Right lobe of liver (tissue), 6 donors: ENCODE data around the gene S100A16. TPM values are rescaled to one million over a fixed set of nuclear protein-coding genes. Genes with fewer than 3 reads are reported as not detected.
"Not testable (repeated sequence)": the region's sequence is repeated elsewhere in the genome, so short reads cannot be mapped to it uniquely, and the experiment has no call there.

ENCODE experiments used
- ATAC-seq, 4 donors: fragments of 200-7000 bp; cut with Tn5 transposase; one replicate each; pipeline ENCODE4 v1.9.1; 2020; ENCODE audit warnings: mild to moderate bottlenecking in 4 of 4, moderate library complexity in 4 of 4
- DNase-seq, 3 donors: peaks; one replicate each; pipeline ENCODE4 v3.0.0-alpha.2; 2020
- H3K27ac ChIP-seq, 3 donors: fragments of 200-600 bp; one replicate each; pipeline ENCODE4 v1.8.0; 2022
- H3K27me3 ChIP-seq, 2 donors: fragments of 200-600 bp; one replicate each; pipeline ENCODE4 v1.8.0; 2022
- H3K36me3 ChIP-seq, 4 donors: fragments of 200-600 bp; sonication (generic) in 1 of 4; one replicate each; pipeline versions ENCODE4 v1.5.1 to v1.8.0; 2017 to 2022; ENCODE audit warnings: control low read depth in 1 of 4
- H3K4me1 ChIP-seq, 4 donors: fragments of 200-600 bp; sonication (generic) in 1 of 4; one replicate each; pipeline versions ENCODE4 v1.5.1 to v1.8.0; 2017 to 2022; ENCODE audit warnings: control low read depth in 1 of 4
- H3K4me3 ChIP-seq, 3 donors: fragments of 200-600 bp; one replicate each; pipeline ENCODE4 v1.8.0; 2022
- H3K9me3 ChIP-seq, 4 donors: fragments of 200-600 bp; sonication (generic) in 1 of 4; one replicate each; pipeline versions ENCODE4 v1.5.1 to v1.8.0; 2017 to 2022; ENCODE audit warnings: control low read depth in 1 of 4
- CTCF ChIP-seq, 4 donors: fragments of 200-600 bp in 3 of 4; fragments of 450-650 bp in 1 of 4; IDR thresholded peaks; one replicate each; pipeline versions ENCODE4 v1.5.1 to v1.8.0; 2016 to 2022; ENCODE audit warnings: antibody characterized with exemption in 4 of 4, mild to moderate bottlenecking in 2 of 4
- POLR2A ChIP-seq: fragments of 450-650 bp; IDR thresholded peaks from one replicate; pipeline ENCODE4 v1.6.1; 2017; ENCODE audit warnings: antibody characterized with exemption, mild to moderate bottlenecking
- WGBS: methylation state at CpG from one replicate; pipeline ENCODE4 v1.1.6; 2018; ENCODE audit warnings: low coverage, low lambda C conversion rate; ENCODE audit not compliant: insufficient coverage; ENCODE audit errors: missing lambda C conversion rate; 5-methylcytosine and 5-hydroxymethylcytosine counted together
- intact Hi-C, 2 donors: fragments of 100-400 bp; cut with DNase I; formaldehyde crosslinking; loops; one replicate each; pipeline versions ENCODE4 v1.11.2 to v1.14.1; 2022
- total RNA-seq, 6 experiments: library from RNA; depleted of rRNA in 2 of 6; stranded (reverse); fragments of >200 nt in 2 of 6; fragmentation: NEBNext Ultra II Directional in 3 of 6; extraction: Animal tissue kit (Norgen Biotek cat#: 25700) in 3 of 6; gene quantifications; one replicate each; pipeline versions ENCODE4 v1.1.0 to v1.2.4, GENCODE V29; 2016 to 2023
- donor health status: DM: no; HTN: yes; CAD: no.
- donor health status: DM: no; HTN: no; CAD: no.
- donor health status: DM: no; HTN: no; CAD: no.
- donor health status: DM: no; HTN: yes; CAD: no.
- donor health status: DM: no; HTN: yes; CAD: no.

The S100A16 gene
- total RNA-seq, 6 experiments from 2014 or later = 55.9 to 151 (median 71.8) TPM

DNA sequence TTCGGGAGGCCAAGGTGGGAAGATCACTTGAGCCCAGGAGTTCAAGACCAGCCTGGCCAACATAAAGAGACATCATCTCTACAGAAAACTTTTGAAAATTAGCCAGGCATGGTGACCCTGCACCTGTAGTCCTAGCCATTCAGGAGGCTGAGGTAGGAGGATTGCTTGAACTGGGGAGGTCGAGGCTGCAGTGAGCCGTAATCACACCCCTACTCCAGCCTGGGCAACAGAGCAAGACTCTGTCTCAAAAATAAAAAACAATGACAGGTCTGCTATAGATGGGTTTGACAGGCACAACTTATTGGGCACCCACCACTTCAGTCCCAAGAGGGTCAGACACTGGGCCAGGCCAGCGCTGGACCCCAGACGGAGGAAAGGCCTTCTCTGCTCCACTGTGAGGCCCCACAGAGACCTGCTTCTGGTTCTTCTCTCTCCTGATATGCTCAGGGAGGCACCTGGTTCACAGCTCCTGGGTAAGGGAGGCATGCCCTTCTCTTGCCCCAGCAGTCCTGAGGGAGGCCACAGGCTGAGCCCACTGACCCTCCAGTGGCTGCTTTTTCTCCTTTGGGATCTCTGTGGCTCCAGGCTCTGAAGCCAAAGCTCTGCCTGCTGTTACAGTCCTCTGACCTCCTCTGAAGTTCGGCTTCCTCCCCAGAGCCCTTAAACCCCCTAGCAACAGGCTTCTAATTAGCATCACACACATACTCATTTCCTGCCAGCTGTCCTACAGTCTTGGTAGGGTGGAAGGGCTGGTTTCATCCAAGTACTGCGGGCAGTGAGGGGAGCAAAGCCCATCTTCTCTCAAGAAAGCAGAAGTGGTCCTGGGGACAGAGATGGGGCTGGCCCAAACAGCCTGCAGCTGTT lies 14.4 kb downstream of the S100A16 start:
- H3K9me3 ChIP-seq = no peaks in the 10 kb centered on the region
- no peak overlapping the region for H3K27ac ChIP-seq
- DNase-seq (no peak), ATAC-seq (peak; percentile 29 to 56 (median 42))
- H3K4me1 ChIP-seq = no peaks in the 10 kb centered on the region
- no peaks in the 10 kb centered on the region for H3K27me3 ChIP-seq
- WGBS = 76% methylated on average over 7 of the region's 7 CpGs
- H3K4me3 ChIP-seq = no peak overlapping the region
- TF ChIP-seq CTCF (IDR thresholded peaks at IDR 0.05) (no peak), POLR2A (no peak)
- H3K36me3 ChIP-seq = no peaks in the 10 kb centered on the region
- intact Hi-C loops = no loop called here

DNA sequence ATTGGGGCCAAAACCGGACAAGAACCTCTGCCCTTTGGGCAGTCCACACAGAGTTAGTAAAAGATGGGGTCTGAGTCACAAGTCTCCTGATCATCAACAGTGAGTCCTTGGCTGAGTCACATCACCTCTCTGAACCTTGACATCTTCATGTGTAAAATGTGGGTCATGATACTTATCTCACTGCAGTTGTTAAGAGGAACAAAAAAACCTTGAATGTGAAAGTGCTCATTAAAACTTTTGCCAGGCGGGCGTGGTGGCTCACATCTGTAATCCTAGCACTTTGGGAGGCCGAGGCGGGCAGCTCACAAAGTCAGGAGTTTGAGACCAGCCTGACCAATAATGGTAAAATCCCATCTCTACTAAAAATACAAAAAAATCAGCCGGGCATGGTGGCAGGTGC lies 15.7 kb downstream of the S100A16 start:
- intact Hi-C loops = no loop called here
- DNase-seq (no peak), ATAC-seq (peak in 1 of 4 donors; percentile 67)
- 91% methylated on average over 5 of the region's 6 CpGs for whole genome bisulfite sequencing
- Histone ChIP-seq H3K4me1 (no peaks in the 10 kb centered on the region), H3K36me3 (no peaks in the 10 kb centered on the region), H3K27ac (no peak overlapping the region), H3K9me3 (no peaks in the 10 kb centered on the region), H3K27me3 (no peaks in the 10 kb centered on the region), H3K4me3 (no peak overlapping the region)
- TF ChIP-seq CTCF (IDR thresholded peaks at IDR 0.05) (no peak), POLR2A (no peak)

DNA sequence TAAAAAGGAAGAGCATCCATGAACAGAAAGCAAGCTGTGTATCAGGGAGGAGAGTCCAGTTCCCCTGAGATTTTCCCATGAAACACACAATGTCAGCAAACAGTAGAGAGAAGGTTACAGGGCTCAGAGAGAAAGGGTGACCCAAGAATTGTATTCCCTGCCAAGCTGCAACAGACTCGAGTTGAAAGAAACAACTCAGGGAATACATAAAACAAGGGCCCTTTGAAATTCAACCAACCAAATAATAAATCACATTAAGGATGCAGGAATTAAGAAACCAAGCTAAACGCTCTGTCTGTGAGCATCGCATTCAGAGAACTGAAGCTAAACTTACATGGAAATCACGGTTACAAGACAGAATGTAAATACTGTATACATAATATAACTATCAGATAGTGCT lies 20.2 kb downstream of the S100A16 start:
- H3K27me3 ChIP-seq = no peaks in the 10 kb centered on the region

GRCh38 chr1:153588482-153588881 lies 24.5 kb downstream of the S100A16 start:
- no peak overlapping the region for H3K27ac ChIP-seq
- TF ChIP-seq POLR2A (no peak), CTCF (IDR thresholded peaks at IDR 0.05) (no peak)
- H3K36me3 ChIP-seq = no peaks in the 10 kb centered on the region
- no peak overlapping the region for H3K4me3 ChIP-seq
- WGBS = 85% methylated on average over 2 of the region's 2 CpGs
- no peaks in the 10 kb centered on the region for H3K9me3 ChIP-seq
- H3K27me3 ChIP-seq = no peaks in the 10 kb centered on the region
- intact Hi-C loops = no loop called here
- no peaks in the 10 kb centered on the region for H3K4me1 ChIP-seq
- no peak for DNase-seq
- ATAC-seq = no peak

More for the DNA sequence above, 20.2 kb downstream of the S100A16 start:
- H3K4me3 ChIP-seq = no peak overlapping the region
- H3K4me1 ChIP-seq = no peaks in the 10 kb centered on the region
- 75% methylated on average over 4 of the region's 4 CpGs for WGBS
- intact Hi-C loops = no loop called here
- DNase-seq (no peak), ATAC-seq (no peak)
- H3K27ac ChIP-seq = no peak overlapping the region
- H3K9me3 ChIP-seq = no peaks in the 10 kb centered on the region
- TF ChIP-seq CTCF (IDR thresholded peaks at IDR 0.05) (no peak), POLR2A (no peak)
- H3K36me3 ChIP-seq = no peaks in the 10 kb centered on the region

DNA sequence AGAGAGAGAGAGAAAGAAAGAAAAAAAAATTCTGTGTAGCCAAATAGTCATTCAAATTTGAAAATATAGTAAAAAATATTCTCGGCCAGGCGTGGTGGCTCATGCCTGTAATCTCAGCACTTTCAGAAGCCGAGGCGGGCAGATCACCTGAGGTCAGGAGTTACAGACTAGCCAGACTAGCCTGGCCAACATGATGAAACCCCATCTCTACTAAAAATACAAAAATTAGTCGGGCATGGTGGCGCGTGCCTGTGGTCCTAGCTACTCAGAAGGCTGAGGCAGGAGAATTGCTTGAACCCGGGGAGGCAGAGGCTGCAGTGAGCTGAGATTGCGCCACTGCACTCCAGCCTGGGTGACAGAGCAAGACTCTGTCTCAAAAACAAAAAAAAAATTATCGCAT lies 24.9 kb downstream of the S100A16 start:
- DNase-seq, ATAC-seq, H3K27me3 ChIP-seq, H3K9me3 ChIP-seq, H3K4me1 ChIP-seq, H3K4me3 ChIP-seq, H3K27ac ChIP-seq, intact Hi-C loops, H3K36me3 ChIP-seq: not testable (repeated sequence)
- WGBS = 89% methylated on average over 8 of the region's 10 CpGs
